Left lobe of liver (tissue), 2 donors: ENCODE measurements around the gene VIL1. TPM values are rescaled to one million over a fixed set of nuclear protein-coding genes. Genes with fewer than 3 reads are reported as not detected.

Experiments
- ATAC-seq: fragments of 200-7000 bp; cut with Tn5 transposase; one replicate; pipeline ENCODE4 v1.9.1; 2020; ENCODE audit warnings: mild to moderate bottlenecking, moderate library complexity
- DNase-seq: peaks from one replicate; pipeline ENCODE4 v3.0.0-alpha.2; 2020; ENCODE audit warnings: low spot score
- total RNA-seq: library from RNA; stranded (reverse); gene quantifications from one replicate; pipeline ENCODE4 v1.2.1, GENCODE V29; 2021
- donor health status: DM: no; HTN: no; CAD: no; lungs with moderate emphysema.
- donor health status: DM: no; HTN: yes; CAD: no.

The VIL1 gene
- total RNA-seq, 1 donor from 2014 or later = 2.6 TPM

DNA sequence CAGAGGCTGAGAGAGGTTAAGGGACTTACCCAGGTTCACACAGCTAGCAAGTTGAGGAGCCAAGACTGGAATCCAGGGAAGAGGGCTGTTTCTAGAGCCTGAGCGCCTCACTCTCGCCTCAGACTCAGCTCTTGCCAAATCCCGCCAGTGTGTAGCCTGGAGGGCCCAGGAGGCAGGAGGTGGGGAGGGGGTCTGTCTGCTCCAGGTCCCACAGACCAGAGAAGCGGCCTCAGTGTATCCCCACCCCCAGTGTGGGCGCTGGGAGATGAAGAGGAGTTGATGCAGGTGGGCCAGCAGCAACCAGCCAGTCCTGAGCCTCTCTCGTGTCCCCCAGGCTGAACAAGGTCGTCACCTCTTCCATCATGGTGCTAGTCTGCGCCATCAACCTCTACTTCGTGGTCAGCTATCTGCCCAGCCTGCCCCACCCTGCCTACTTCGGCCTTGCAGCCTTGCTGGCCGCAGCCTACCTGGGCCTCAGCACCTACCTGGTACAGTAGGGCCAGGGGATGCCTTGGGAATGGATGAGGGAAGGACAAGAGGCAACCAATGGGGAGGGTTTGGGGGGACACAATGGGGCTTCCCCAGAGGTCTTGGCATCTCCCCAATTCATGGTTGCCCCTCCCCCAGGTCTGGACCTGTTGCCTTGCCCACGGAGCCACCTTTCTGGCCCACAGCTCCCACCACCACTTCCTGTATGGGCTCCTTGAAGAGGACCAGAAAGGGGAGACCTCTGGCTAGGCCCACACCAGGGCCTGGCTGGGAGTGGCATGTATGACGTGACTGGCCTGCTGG lies 24.4 kb upstream of the VIL1 start:
- ATAC-seq (no peak), DNase-seq (peak; percentile 52)

GRCh38 chr2:218395090-218395444 lies 23.9 kb upstream of the VIL1 start:
- DNase-seq (no peak), ATAC-seq (no peak)

DNA sequence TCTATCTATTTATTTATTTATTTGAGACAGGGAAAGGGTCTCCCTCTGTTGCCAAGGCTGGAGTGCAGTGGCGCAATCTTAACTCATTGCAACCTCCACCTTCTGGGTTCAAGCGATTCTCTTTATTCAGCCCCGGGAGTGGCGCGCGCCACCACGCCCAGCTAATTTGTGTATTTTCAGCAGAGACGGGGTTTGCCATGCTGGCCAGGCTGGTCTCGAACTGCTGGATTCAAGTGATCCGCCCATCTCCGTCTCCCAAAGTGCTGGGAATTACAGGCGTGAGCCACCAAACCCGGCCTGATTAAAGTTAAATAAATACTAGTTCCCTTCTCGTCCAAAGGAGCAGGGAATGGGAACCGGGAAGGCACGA lies 23.5 kb upstream of the VIL1 start:
- DNase-seq (no peak), ATAC-seq (no peak)

DNA sequence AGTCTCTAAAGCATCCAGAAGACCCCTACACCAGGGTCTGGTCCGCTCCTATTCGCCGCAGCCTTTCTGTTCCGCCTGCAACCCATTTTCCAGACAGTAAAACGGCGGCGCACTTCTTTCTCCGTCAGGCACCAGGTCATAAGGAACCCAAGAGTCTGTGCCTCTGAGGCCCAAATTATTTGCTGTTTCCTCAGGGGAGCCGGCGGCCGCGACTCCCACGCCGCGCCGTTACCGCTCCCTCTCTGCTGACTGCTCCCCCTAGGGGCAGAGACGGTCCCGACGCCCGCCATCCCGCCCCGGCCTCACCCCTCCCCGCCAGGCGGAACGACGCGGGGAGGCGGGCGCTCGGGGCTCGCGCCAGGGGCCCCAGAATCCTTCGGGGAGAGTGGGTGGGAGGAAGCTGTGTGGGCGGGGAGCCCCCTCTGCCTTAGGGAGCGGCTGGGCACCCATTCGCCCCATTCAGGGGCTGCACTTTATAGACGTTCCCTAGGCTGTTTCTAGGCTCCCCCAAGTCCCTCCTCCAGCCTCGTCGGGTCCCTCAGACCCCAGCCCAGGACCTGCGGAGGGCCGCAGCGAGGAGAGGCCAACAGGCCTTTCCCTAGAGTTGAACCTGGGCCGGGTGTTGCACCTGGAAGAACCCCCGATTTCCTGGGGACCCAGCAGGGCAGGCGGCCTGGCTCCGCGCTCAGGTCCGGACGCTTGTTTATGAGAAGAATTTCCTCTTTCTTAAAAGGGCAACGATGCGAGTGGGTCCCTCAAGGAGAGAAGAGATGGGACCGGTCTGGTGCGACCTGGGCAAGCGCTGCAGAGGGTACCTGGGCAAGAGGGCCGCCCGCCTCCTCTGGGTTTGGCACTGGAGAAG lies 22.9 kb upstream of the VIL1 start:
- DNase-seq = peak; percentile 96
- peak; percentile 57 for ATAC-seq

DNA sequence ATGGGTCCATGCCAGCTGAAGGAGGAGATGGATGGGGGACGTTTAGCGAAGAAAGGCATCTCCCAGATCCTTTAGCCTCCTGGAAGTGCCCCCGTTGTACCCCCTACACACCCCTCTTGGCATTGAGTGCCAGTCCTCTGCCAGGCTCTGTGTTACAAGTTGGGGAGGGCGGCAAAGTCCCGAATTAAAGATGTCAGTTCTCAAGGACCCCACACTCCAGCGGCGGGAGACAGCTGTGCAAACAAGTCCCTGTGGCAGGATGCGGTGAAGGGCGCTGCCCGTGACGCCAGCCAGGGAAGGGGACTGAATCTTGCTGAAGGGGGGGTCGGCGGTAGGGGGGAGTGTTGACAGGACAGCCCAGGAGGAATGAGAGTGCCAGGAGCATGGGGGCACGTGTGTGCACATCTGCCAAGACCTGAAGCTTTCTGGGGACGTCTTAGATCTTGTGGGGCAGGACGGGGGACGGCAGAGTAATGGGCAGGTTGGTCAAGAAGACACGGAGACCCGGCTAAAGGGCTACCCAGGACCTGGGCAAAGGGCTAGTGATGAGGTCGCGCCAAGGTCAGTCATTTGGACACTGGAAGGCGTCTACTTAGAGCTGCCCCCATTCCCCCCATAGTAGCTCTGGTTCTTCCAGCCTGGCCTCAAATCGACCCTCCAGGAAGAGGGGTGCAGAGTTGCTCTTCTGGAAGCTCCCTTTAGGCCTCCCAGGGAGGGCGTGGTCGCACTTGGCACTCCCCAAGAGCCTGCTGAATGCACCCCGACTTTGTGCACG lies 22.0 kb upstream of the VIL1 start:
- no peak for ATAC-seq

GRCh38 chr2:218397463-218397819 lies 21.5 kb upstream of the VIL1 start:
- ATAC-seq (no peak), DNase-seq (no peak)

More for the DNA sequence above, 22.0 kb upstream of the VIL1 start:
- DNase-seq = peak; percentile 75

- ATAC-seq = peak; percentile 18
- DNase-seq = peak; percentile 90
Measured at GRCh38 chr2:218397820-218398436, 21.0 kb upstream of the VIL1 start.

- ATAC-seq = peak; percentile 36
- DNase-seq = peak; percentile 83
Measured at GRCh38 chr2:218398437-218399390, 20.2 kb upstream of the VIL1 start.

DNA sequence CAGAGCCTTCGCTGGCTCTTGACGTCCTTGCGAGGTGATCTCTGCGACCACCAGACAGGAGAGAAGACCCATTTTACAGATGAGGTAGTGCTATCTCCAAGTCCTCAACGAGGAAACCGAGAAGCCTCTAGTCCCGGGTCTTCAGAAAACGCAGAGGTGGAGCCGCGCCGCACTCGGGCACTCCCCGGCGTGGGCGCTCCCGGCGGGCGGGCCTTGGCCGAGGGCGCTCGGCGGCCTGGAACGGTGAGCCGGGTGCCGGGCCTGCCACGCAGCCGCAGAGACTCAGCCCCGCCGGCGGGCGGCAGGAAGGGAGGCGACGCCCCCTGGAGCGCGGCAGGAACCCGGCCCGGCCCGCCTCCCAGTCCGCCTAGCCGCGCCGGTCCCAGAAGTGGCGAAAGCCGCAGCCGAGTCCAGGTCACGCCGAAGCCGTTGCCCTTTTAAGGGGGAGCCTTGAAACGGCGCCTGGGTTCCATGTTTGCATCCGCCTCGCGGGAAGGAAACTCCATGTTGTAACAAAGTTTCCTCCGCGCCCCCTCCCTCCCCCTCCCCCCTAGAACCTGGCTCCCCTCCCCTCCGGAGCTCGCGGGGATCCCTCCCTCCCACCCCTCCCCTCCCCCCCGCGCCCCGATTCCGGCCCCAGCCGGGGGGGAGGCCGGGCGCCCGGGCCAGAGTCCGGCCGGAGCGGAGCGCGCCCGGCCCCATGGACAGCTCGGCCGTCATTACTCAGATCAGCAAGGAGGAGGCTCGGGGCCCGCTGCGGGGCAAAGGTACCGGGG lies 19.3 kb upstream of the VIL1 start, which contains the start of gene CTDSP1:
TSS of gene CTDSP1 (plus strand) at position 478 of the 776 bp plus-strand sequence. CDS start at position 701, 223 bp downstream.
- ATAC-seq = peak; percentile 45
- DNase-seq = peak; percentile 99

DNA sequence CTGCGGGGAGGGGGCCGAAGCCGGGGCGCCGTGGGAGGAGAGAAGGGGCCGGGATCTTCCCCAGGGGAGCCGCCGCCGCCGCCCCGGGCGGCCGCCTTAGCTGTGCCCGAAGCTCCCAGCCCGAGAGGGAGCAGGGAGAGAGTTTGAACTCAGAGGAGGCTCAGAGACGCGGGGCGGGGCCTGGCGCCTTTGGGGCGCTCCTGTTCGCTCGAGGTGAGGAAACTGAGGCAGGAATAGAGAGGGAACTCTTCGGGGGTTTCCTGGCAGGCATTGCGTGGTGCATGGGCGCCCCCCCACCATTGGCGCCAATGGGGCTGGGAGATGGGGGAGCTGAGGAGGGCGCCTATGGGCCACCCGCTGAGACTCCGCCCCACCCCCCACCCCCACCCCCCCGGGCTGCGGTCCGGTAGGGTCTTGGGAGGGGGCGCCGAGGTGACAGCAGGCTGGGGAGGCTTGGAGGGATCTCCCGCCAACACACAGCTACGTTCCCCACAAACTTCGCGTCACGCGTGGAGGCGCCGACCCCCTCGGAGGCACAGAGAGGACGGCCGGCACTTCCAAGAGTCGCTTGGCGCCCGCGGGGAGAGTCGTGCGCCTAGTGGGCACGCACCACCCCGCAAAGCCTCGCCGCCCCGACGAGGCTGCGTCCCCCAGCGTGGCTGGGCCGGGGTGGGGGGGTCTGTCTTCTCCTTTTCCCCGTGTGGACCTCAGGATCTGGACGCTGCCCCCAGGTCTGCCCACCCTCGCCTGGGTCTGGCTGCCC lies 18.6 kb upstream of the VIL1 start:
- peak; percentile 11 for ATAC-seq
- DNase-seq = peak; percentile 72

DNA sequence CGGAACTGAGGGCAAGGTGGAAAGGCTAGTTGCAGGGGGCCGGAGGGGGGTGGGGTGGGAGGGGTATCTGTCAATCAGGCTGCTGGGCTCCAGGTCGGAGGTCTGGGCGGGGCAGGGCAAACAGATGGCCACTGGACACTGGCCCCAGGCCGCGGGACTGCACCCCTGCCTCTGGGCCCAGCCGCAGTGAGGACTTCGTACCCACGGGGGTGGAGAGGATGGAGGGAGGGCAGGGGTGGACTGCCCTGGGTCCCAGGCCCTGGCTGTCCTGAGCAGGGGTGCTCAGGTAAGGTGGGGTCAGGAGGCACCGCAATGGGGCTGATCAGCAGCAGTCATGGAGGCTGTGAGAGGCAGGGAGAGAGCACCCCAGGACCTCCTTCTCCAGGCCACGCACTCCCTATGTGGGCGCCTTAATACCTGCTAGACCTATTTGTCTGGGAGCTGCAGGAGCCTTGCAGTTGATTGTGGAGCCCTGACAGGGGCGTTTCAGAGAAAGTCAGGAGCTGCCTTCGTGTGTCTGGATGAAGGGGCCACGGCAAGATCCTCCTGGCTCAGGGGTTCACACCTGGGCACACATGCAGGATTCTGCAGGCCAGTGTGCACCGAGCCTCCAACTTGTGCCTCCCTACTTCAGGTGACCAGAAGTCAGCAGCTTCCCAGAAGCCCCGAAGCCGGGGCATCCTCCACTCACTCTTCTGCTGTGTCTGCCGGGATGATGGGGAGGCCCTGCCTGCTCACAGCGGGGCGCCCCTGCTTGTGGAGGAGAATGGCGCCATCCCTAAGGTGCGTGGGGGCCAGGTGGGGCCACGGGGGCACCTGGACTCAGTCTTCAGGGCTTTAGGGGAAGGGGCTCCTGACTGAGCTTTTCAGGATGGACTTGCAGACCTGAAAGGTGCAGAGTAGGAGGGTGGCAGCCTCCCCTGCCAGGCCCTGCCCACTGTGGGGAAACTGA lies 17.7 kb upstream of the VIL1 start:
- ATAC-seq (peak; percentile 50), DNase-seq (peak; percentile 98)

- DNase-seq (no peak), ATAC-seq (no peak)
Measured at GRCh38 chr2:218401890-218402289, 17.0 kb upstream of the VIL1 start.

DNA sequence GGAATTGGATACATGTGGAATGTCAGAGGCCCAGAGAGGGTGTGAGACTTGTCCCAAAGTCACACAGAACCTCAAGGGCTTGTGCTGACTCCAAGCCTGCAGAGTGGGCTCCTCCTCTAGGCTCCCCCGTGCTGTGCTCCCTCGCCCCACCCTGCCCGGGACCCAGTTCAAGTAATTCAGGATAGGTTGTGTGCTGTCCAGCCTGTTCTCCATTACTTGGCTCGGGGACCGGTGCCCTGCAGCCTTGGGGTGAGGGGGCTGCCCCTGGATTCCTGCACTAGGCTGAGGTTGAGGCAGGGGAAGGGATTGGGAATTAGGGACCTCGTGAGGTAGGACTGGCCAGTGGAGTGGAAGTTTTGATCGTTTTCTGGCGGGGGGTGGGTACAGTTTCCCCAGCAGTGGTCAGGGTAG lies 16.4 kb upstream of the VIL1 start:
- ATAC-seq = no peak
- DNase-seq = no peak

DNA sequence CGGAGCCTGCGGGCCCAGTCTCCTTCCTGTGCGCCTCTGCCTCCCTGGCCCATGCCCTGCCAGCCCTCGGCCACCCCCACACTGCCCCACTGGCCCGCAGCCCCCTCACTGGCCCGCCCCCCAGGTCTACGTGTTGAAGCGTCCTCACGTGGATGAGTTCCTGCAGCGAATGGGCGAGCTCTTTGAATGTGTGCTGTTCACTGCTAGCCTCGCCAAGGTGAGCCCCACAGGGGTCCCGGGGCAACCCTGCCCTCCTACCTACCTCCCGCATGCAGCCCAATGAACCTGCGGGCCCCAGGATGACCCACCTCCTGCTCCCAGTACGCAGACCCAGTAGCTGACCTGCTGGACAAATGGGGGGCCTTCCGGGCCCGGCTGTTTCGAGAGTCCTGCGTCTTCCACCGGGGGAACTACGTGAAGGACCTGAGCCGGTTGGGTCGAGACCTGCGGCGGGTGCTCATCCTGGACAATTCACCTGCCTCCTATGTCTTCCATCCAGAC lies 16.0 kb upstream of the VIL1 start:
- no peak for DNase-seq
- no peak for ATAC-seq

- DNase-seq (no peak), ATAC-seq (no peak)
Measured at GRCh38 chr2:218403810-218404209, 15.1 kb upstream of the VIL1 start.

DNA sequence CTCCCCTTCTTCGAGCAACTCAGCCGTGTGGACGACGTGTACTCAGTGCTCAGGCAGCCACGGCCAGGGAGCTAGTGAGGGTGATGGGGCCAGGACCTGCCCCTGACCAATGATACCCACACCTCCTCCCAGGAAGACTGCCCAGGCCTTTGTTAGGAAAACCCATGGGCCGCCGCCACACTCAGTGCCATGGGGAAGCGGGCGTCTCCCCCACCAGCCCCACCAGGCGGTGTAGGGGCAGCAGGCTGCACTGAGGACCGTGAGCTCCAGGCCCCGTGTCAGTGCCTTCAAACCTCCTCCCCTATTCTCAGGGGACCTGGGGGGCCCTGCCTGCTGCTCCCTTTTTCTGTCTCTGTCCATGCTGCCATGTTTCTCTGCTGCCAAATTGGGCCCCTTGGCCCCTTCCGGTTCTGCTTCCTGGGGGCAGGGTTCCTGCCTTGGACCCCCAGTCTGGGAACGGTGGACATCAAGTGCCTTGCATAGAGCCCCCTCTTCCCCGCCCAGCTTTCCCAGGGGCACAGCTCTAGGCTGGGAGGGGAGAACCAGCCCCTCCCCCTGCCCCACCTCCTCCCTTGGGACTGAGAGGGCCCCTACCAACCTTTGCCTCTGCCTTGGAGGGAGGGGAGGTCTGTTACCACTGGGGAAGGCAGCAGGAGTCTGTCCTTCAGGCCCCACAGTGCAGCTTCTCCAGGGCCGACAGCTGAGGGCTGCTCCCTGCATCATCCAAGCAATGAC lies 14.4 kb upstream of the VIL1 start:
- DNase-seq (no peak), ATAC-seq (no peak)
